ENCODE data around the gene RPGRIP1L.

- no peak for TF ChIP-seq CTCF (IDR thresholded peaks at IDR 0.05)
- no peak for TF ChIP-seq POLR2AphosphoS5 (IDR thresholded peaks at IDR 0.05)
- no peak for TF ChIP-seq POLR2A (IDR thresholded peaks at IDR 0.05)
These were observed 72.2 kb downstream of the RPGRIP1L start for GRCh38 chr16:53631236-53632025.

All from prostate gland (tissue), 2 donors.